ENCODE results near the gene CHRM5.

Gene CHRM5, protein sequence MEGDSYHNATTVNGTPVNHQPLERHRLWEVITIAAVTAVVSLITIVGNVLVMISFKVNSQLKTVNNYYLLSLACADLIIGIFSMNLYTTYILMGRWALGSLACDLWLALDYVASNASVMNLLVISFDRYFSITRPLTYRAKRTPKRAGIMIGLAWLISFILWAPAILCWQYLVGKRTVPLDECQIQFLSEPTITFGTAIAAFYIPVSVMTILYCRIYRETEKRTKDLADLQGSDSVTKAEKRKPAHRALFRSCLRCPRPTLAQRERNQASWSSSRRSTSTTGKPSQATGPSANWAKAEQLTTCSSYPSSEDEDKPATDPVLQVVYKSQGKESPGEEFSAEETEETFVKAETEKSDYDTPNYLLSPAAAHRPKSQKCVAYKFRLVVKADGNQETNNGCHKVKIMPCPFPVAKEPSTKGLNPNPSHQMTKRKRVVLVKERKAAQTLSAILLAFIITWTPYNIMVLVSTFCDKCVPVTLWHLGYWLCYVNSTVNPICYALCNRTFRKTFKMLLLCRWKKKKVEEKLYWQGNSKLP

DNA sequence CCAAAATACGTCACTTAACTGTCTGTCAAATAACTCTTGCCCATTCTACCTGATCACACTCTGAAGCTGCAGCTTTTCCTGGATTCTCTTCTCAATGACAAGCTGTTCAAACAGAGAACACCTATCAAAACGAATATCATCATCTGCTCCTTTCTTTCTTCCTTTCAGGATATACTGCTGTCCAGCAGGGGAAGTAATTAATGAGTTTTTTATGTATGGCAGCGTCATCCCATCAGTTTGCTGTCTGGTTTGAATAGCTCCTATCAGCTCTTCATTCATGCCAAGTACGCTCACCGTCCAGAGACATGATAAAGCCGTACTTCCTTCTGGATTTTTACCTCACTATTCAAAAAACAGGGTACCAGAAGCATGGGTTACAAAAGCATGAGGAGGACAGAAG lies at the start of gene CHRM5:
Gene CHRM5 (plus strand): TSS at position 274 of the 400 bp plus-strand sequence. CDS start 94,221 bp downstream, outside the sequence.
- no peak for DNase-seq

DNA sequence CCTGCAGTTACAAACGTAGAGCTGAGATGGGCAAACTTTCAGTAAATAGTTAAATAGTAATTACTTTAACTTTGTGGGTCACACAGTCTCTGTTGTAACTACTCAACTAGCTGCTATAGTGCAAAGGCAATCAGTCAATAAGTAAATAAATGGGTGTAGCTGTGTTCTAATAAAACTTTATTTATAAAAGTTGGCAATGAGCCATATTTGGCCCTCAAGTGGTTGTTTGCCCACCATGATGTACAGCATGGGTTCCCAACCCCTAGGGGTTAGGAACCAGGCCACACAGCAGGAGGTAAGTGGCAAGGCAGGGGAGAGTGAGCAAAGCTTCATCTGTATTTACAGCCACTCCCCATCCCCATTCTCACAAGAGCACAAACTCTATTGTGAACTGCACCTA lies 44.9 kb upstream of the CHRM5 start:
- no peak for DNase-seq

DNA sequence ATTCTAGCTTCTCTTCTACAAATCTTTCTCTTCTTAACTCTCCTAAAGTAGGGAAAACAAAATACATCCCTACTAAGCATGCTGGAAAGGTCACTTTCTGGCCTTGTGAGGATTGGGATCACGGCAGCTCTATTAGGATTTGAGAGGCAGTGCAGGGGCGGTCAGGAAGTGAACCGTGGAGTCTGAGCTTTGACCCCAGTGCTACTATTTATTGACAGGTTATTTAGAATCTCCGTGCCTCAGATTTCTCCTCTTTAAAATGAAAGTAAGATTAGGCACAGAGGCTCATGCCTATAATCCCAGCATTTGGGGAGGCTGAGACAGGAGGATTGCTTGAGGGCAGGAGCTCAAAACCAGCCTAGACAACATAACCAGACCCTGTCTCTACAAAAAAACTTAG lies 42.0 kb upstream of the CHRM5 start:
- DNase-seq, result no peak

DNA sequence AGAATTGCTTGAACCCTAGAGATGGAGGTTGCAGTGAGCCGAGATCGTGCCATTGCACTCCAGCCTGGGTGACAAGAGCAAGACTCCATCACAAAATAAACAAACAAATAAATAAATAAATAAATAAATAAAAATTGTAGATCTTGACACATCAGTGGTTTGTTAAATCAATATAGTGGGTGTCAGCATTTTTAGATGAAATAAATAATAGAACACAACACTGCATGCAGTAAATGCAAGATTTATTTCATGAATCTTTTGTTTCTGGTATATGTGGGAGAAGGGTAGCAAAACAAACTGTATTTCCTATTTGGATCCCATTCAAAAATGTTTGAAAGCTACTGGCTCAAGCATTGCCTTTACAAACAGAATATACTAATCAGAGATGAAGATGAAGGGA lies 35.6 kb upstream of the CHRM5 start:
- DNase-seq, result no peak

DNA sequence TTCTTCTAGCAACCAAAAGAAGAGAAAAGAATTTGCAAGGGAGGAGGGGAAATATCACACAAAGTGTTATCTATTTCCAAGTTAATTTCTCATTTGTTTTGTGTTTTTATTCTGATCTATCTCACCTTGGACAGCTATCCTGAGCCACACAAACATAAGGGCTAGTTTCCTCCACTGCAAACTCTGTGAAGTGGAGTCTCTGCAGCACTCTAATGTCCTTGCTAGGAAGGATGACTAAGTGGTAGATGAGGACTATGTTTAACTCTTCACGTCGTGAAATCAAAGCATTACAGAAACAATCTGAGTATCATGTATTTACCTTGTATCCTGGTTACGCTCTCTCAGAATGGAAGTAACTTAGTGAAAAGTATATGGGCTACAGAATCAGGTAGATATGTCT lies 33.9 kb upstream of the CHRM5 start:
- no peak for DNase-seq

DNA sequence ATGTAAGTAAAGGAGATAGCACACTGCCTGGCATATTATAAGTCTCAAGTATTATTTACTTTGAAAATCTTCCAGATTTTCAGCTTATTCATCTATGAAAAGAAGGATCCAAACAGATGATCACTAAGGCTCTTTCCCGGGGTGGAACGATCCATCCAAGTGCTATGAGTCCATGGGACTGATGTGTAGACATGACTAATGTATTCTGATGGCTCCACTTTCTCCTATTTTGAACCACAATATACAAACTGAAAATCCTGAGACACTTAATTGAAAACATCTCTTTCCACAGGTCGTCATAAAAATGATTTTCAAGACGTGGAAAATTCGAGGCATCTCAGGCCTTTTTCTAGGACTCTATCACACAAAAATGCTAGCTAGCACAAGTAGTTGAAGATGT lies 33.4 kb upstream of the CHRM5 start:
- no peak for DNase-seq

DNA sequence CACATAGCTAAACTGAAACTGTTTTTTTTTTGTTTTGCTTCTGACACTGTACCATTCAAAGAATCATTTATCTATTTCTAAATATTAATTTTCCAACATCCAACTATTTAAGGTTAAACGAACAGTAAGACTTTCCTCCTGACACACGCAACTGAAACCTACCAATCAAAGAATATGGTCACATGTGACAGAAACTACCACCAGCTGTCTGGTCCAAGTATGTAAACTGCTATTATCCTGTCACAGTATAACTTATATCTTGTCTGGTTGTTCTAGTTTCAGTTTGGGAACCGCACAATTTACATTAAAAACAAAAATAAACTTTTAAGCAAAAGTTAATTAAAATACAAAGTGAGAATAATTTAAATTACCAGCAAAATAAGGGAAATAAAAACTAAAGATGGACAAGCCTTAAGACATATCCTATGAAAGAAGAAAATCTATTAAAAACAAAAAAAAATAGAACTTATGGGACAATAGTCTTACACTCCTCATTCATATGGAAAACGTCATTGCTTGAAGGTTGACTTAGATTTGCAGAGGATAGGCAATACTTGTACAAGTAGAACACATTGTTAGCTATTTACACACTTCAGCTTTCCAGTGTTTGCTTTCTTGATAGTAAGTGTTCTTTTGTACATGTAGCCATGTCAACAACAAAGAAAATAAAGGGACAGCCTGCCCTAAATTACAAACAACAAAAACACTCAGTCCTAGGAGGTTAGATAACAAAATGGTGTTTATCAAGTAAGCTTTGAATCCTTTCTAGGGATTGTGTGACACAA lies 26.8 kb upstream of the CHRM5 start:
- no peak for DNase-seq

DNA sequence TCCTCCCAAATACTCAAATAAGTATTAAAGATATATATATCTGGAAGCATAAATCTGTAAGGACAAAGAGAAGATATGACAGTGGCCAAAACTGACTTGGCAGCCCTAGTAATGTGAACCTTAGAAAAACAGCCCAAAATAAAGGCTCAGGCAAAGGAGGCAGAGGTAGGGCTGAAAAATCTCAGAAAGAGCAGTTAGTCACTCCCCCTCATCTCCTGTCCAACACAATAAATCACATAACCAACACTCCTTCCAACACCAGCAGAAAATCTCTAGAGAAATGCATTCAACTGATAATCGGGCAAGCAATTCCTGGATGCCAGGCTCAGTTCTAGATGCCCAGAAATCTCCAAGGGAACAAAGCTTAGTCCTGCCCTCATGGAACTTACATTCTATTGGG lies 22.1 kb upstream of the CHRM5 start:
- DNase-seq, result no peak

DNA sequence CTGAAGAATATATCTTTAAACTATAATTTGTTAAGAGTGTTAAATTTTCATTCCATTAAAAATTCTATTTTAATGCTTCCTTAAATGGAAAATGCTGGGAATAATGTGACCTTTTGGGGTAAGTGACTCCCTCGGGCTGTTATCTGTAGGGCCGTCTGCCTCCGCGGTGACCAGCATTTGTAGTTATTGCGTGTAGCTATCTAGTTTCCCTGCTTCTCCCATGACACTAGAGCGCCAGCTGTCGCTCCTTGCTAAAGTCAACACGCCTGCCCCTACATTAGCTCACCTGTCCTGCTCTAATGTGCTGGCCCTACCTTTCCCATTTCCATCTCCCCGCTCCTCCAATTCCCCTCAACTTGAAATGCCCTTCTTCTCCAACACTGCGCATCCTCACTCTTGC lies 12.4 kb upstream of the CHRM5 start:
- no peak for DNase-seq

DNA sequence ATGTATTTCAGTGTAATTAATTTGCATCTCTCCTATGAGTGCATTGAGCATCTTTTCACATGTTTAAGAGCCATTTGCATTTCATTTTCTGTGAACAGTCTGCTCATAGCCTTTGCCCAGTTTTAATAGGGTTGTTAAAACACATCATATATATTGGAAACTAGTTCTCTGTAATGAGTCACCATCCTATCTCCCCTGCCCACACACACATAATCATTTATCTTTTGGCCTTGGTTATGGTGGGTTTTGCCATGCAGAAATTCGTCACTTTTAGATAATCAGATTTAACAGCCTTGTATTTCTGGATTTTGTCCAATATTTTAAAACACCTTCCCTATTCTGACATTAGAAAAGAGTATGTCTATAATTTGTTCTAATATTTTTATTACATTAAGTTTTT lies 11.9 kb upstream of the CHRM5 start:
- no peak for DNase-seq

DNA sequence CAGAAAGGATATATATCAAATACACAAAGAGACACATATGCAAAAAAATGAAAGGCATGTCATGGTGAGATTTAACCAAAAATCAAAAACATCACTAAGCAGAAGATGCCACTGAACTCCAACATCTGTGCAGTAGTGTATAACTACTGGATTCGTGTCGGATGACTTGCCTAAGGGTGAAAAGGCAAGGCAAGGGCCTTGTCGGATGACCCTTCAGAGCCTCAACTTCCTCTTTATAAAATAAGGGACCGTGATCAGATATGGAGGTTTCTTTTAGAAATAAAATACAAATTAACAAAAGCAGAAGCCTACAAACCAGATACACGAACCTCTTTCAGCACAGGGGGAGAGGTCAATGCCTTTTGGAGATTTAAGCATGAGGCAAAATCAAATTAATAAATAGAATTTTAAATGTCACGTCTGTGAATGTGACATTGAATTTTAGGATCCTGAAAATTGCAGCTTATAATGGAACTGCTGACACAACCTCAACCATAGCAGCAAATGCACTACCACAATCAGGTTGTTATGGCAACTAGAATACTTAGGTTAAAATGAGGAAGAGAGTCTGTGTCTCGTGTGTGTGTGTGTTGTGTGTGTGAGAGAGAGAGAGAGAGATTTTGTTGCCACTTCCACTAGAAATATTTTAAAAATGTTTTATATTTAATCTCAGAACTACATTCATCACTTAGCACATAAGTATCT lies 8.3 kb upstream of the CHRM5 start:
- no peak for DNase-seq

DNA sequence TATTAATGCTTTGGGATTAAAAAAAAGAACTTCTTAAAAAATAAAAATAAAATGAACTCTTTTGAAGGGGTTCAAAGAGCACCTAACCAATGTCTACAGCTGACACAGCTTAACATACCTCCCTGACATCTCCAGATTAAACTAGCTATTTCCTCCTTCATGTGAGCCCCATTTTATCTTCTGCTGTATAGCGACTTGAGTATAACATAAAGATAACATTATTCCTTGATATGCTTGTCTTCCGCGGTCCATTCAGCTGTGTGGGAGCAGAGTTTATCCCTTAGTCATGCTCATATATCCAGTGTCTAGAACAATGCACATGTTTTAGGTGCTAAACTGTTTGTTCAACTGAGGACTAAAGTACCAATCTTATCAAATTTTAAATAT lies 7.8 kb upstream of the CHRM5 start:
- DNase-seq, result no peak

DNA sequence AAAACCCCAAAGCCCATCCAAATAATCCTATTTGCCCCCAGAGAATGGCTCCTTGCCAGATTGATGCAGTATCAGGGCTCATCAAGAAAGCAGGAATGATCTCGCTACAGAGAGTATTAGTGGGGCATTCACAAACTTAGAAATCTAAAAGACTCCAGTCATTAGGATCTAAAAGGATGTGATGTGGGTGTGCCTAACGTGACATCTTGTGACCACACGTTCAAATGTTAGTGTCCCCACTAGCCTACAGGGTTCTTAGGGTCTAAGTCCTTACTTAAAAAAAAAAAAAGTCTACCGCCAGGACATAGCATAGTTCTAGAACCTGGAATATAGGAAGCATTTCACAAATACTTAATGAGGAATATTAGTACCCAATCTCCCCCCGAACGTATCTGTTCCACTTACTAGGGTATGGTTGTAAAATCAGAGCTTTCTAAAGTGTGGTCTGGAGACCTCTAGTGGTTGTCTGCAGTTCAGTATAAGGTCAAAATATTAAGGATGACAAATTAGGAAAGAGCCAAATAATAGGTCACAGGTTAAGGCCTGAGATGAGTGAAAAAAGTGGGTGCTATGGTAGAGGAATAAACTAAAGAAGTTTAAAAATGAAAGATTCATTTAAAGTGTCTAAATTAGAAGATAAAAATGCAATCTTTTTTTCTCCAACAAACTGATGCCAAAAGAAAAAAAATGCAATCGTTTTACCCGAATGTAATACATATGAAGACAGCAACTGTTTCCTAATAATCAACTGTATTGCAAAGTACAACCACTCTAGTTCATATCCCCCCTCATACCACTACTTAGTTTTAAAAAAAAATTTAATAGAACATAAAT lies 4.2 kb upstream of the CHRM5 start:
- no peak for DNase-seq

DNA sequence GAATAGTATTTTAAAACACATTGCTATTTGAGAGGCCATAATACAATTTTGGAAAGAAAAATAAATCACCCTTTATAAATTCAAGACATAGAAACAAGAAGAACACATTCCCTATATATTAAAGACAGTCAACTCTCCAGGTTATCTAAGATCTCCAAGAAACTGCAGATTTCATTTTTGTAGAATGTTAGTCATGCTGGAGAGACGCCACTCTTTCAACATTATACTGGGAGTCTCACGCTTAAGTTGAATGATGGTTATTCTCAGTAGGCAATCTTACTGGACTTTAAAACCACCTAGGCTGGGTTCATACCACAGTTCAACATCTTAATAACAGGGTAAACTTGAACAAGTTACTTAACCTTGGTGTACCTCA lies 3.6 kb upstream of the CHRM5 start:
- DNase-seq, result no peak

DNA sequence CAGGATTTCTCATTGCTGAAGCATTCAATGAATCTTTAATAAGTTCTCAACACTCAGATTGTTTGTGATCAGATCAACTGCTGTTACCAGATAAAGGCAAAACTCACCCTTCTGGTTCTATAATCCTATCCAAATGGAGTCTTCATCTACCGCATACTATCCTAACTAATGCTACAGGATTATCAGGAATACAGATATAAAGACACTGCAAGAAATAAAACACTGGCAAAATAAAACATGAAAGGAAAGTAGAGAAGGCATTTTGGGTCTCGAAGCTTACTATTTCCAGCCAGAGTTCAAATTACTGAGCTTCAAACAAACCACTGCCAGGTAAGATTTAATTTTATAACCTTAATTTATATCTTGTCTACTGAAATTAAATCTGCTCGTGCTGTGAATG lies 524 bp downstream of the CHRM5 start:
- no peak for DNase-seq

DNA sequence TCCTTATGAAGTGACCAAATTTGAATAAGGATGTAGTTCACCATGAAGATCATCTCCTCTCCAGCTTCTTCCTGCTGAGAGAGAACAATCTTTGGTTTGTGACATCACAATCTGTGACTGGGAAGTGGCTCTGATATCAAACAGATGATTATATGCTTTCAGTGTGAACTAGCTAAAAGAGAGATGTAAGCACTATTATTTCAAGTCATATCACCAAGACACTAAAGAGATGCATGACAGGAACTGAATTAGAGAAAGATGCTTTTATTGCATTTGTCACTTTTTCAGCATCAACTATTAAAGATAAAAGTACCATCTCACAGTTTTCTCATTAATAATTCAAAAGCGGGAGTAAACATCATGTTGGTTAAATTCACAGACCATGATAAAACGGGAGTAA lies 3.5 kb downstream of the CHRM5 start:
- no peak for DNase-seq

DNA sequence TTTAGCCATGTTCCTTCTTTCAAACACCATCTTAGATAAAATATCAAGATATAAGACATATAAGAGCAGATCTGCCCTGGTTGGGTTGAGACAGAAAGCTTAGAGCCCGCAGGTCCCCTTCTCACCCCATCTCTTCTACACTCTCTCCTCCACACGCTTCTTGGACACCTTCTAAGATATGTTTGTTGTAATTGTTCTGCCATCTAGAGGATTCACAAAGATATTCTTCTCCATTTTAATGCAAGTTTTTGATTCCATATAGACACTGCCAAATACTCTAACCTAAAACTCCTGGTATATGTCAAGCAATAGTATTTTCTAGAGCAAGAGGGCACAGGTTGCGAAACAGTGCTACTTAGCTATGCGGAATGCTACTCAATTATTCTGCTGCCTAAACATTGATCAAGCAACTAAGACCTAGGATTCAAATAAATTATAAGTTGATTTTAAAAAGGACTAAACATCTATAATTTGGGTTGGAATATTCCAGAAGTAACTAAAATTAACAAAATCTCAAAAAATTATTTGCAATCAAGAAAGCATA lies 6.8 kb downstream of the CHRM5 start:
- DNase-seq, result no peak

DNA sequence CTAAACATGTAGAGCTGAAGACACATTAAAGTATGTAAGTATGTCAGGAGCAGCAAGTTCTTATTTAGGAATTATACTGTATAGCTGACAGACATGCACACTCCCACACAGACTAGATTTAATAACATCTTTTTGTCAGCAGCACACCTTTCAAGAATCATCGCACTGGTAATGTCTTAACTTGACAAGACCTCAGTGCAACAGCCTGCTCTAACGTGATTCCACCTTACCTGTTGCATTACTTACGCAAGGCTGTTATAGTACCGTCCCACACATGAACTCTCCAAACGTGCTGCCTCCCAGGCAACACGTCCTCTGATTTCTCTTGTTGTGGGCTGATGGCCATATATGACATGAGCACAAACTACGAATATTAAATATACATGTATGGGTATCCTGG lies 11.9 kb downstream of the CHRM5 start:
- DNase-seq, result no peak

DNA sequence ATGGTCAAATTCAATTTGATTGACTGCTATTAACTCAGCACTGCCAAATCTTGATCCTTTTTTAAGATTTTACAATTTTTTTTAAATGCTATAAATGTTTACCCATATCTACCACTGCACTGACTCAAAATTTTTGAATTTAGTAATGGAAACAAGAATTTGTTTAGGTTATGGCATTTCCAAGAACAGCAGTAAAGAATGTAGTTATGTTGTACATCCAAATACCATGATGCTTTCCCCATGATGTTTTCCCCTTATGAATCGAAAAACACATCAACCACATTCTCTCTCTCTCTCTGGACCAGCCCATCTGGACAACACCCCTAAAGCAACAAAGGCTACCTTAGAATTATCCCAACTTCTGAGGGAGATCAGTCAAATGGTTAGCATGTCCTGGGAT lies 14.2 kb downstream of the CHRM5 start:
- DNase-seq, result no peak

DNA sequence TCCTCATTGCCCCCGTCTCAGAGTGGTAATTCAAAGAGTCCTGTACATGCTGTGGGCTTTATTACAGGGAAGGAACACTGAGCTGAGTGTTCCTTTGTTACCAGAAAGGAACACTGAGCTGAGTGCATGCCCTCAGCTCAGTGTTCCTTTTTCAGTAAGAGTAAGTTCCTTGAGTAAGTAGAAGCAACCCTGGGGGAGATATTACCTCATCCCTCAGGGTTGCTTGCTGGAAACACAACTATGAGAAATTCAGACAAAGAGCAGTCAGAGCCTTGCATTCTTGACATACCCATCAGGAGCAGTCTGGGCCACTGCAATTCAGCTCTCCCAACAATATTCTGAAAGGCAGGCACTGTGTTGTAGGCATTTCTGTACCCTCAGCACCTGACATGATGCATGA lies 17.0 kb downstream of the CHRM5 start:
- no peak for DNase-seq

DNA sequence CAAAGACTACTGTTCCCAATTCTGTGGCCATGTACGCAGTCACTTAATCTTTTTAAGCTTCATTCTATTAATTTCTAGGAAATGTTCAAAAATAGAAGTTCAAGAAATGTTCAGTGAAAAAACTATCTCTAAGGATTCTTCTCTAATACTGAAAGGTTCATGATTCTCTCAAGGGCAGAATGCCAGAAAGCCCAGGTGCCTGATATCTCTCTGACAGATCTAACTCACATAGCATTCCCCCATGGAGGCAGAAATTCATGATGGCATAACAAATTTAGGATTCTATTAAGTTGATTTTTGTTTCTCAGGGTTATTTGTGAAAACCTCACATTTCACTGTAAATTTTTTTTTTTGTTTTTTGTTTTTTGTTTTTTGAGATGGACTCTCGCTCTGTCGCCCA lies 17.5 kb downstream of the CHRM5 start:
- DNase-seq, result no peak

DNA sequence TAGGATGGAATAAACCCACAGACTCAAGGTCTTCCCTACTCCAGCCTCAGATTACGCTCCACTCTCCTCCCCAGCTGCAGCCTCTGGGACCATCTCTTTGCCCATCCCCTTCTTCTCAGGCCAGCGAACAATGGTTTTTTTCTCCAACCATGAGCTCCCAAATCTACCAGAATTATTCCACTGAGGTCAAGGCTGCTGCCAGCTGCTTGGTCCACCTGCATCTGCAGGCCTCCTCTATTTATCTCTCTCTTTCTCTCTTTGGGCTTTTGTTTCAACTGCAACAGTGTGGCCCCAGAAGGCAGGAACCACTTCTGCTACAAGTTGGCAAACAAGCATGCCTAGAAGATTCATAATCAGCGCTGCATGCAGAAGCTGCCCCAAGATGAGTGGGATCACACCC lies 19.1 kb downstream of the CHRM5 start:
- DNase-seq, result no peak
